Endodermal cell (in vitro differentiated cells): ENCODE measurements around the gene ANKRD39. TPM values are rescaled to one million over a fixed set of nuclear protein-coding genes. Genes with fewer than 3 reads are reported as not detected.
"Not testable (repeated sequence)": the region's sequence is repeated elsewhere in the genome, so short reads cannot be mapped to it uniquely, and the experiment has no call there.

Experiments used
- DNase-seq: peaks from one replicate; pipeline ENCODE4 v3.0.0-alpha.2; 2017
- H3K27ac ChIP-seq: 2 replicates; pipeline ENCODE4 v1.5.1; 2013; ENCODE audit warnings: mild to moderate bottlenecking, low read depth, low read length, moderate library complexity
- H3K27me3 ChIP-seq: 2 replicates; pipeline ENCODE4 v1.6.1; 2013; ENCODE audit warnings: mild to moderate bottlenecking, low read length, moderate library complexity; ENCODE audit not compliant: insufficient read depth, control insufficient read depth, poor library complexity, severe bottlenecking
- H3K36me3 ChIP-seq: 2 replicates; pipeline ENCODE4 v1.7.0; 2013; ENCODE audit warnings: mild to moderate bottlenecking, low read length, moderate library complexity; ENCODE audit not compliant: control insufficient read depth, insufficient read depth
- H3K4me1 ChIP-seq: one replicate; pipeline ENCODE4 v1.7.0; 2013; ENCODE audit warnings: low read length; ENCODE audit not compliant: control insufficient read depth, insufficient read depth
- H3K4me3 ChIP-seq: 2 replicates; pipeline ENCODE4 v1.5.1; 2013; ENCODE audit warnings: mild to moderate bottlenecking, low read length, moderate library complexity
- H3K9ac ChIP-seq: 2 replicates; pipeline ENCODE4 v1.6.1; 2013; ENCODE audit warnings: mild to moderate bottlenecking, low read length, moderate library complexity; ENCODE audit not compliant: poor library complexity, severe bottlenecking; ENCODE audit errors: extremely low read depth
- H3K9me3 ChIP-seq: 2 replicates; pipeline ENCODE4 v1.6.1; 2013; ENCODE audit warnings: mild to moderate bottlenecking, low read length, moderate library complexity; ENCODE audit not compliant: control insufficient read depth
- H3K27ac Mint-ChIP-seq: 2 replicates; pipeline ENCODE4 v1.8.0; 2020; ENCODE audit warnings: mixed read lengths
- H3K27me3 Mint-ChIP-seq: 2 replicates; pipeline ENCODE4 v1.8.0; 2021; ENCODE audit warnings: mild to moderate bottlenecking, mixed read lengths; ENCODE audit not compliant: insufficient read depth
- H3K36me3 Mint-ChIP-seq: 2 replicates; pipeline ENCODE4 v1.8.0; 2020; ENCODE audit warnings: low read depth, mixed read lengths
- H3K4me1 Mint-ChIP-seq: 2 replicates; pipeline ENCODE4 v1.8.0; 2020; ENCODE audit warnings: mixed read lengths
- H3K4me3 Mint-ChIP-seq: 2 replicates; pipeline ENCODE4 v1.8.0; 2020; ENCODE audit warnings: mild to moderate bottlenecking, moderate library complexity, mixed read lengths
- H3K9me3 Mint-ChIP-seq: 2 replicates; pipeline ENCODE4 v1.8.0; 2020; ENCODE audit warnings: mild to moderate bottlenecking, mixed read lengths
- WGBS, 2 experiments: methylation state at CpG; one replicate each; pipeline versions ENCODE4 v1.1.5 to v1.1.7; 2013; ENCODE audit warnings: missing lambda C conversion rate in 2 of 2, mixed read lengths in 1 of 2; ENCODE audit not compliant: insufficient coverage in 1 of 2, insufficient read length in 1 of 2; 5-methylcytosine and 5-hydroxymethylcytosine counted together
- total RNA-seq, 2 donors: library from RNA; stranded (reverse); fragmentation: NEBNext Ultra II Directional in 1 of 2; extraction: Animal tissue kit (Norgen Biotek cat#: 25700) in 1 of 2; gene quantifications; 2 replicates in 1 of 2; 3 replicates in 1 of 2; pipeline ENCODE4 v1.2.1, GENCODE V29; 2021
- TF ChIP-seq, protein P1 (sequence below): fragments of 200-600 bp; sonication (generic); conservative IDR thresholded peaks from 2 replicates; pipeline ENCODE4 v1.5.0; 2021; ENCODE audit warnings: antibody characterized with exemption, mild to moderate bottlenecking

The ANKRD39 gene
- total RNA-seq, 2 donors from 2014 or later, result 14.6 to 16.7 TPM

DNA sequence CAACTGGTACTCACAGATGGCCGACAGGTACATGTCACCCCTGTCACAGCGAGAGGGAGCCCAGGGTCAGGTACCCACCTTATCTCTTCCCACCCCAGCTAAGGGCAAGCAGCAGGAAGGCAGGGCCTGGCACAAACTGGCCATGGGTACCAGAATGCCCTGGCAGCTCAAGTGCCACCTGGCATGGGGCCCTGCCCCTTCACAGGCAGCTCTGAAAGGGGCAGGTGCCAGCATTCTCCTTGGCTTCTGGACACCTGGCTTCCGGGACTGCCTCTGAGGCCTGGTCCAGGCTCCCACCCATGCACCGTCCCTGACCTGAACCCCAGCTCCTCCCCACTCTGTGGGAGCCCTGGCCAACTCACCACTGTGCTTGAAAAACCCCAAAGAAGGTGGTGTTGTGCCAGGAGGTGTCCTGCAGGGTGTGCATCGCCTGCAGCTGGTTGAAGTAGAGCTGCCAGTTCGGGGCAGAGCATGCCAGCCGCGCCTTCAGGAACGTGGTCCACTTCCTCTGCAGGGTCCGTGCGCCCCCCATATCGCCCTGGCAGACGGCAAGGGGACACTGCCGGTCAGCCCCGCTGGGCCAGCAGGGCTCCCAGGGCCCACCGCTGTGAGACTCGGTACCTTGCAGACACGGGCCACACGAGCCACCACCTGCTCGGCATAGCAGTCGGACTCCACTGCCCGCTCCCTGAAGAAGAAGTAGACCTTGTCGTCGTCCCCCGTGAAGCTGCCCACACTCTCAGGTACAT, 6.7 kb upstream of the ANKRD39 start:
- Histone ChIP-seq H3K9me3 (no peaks in the 10 kb centered on the region), H3K4me3 (no peak overlapping the region), H3K27me3 (no peaks in the 10 kb centered on the region), H3K4me1 (no peaks in the 10 kb centered on the region), H3K36me3 (peaks cover 65% of the 10 kb centered on the region), H3K27ac (no peak overlapping the region), H3K9ac (no peak overlapping the region)
- H3K9me3 Mint-ChIP-seq, result no peaks in the 10 kb centered on the region
- no peak overlapping the region for H3K27ac Mint-ChIP-seq
- no peak for DNase-seq
- no peak overlapping the region for H3K4me3 Mint-ChIP-seq
- 96 to 98% methylated on average over 17 to 25 of the region's 25 CpGs for WGBS, 2 experiments
- H3K27me3 Mint-ChIP-seq, result no peaks in the 10 kb centered on the region
- peaks cover 48% of the 10 kb centered on the region for H3K36me3 Mint-ChIP-seq
- H3K4me1 Mint-ChIP-seq, result peaks cover 10% of the 10 kb centered on the region
- TF ChIP-seq, protein P1, sequence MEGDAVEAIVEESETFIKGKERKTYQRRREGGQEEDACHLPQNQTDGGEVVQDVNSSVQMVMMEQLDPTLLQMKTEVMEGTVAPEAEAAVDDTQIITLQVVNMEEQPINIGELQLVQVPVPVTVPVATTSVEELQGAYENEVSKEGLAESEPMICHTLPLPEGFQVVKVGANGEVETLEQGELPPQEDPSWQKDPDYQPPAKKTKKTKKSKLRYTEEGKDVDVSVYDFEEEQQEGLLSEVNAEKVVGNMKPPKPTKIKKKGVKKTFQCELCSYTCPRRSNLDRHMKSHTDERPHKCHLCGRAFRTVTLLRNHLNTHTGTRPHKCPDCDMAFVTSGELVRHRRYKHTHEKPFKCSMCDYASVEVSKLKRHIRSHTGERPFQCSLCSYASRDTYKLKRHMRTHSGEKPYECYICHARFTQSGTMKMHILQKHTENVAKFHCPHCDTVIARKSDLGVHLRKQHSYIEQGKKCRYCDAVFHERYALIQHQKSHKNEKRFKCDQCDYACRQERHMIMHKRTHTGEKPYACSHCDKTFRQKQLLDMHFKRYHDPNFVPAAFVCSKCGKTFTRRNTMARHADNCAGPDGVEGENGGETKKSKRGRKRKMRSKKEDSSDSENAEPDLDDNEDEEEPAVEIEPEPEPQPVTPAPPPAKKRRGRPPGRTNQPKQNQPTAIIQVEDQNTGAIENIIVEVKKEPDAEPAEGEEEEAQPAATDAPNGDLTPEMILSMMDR, result no peak

DNA sequence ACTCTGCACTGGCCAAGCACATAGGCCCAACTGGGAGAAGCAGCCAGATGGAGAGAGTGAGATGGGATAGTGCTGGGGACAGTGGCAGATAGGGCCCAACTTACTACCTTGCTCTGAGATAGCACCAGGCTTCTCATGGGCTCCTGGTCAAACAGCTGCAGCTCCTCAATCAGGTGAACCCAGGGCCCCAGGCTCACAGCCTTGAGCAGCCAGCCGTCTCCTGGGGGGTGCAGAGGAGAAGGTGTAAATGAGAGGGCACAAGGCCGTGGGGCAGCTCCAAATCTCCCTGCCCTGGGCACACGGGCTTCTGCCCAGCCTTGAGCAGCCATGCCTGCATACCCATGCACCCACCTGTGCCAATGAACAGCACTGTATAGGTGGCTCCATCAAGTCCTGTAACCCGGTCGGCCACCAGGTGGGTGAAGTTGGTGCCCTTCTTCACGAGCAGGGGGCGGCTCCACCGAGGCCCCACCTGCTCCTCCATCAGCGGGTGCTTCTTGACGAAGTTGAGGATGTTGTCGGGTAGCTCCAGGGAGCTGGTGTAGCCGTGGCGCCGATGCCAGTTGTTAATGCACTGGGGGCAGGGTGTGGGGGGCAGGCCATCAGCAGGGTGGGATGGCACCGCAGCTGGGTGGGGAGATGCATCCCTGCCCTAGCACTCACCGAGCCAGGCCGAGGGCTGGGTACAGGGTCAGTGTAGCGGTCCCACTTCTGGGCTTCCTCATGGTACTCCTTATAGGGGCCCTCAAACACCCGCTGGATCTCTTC, 5.9 kb upstream of the ANKRD39 start:
- Histone ChIP-seq H3K4me1 (peaks cover 5% of the 10 kb centered on the region), H3K36me3 (peaks cover 65% of the 10 kb centered on the region), H3K4me3 (no peak overlapping the region), H3K27me3 (no peaks in the 10 kb centered on the region), H3K9ac (no peak overlapping the region), H3K9me3 (no peaks in the 10 kb centered on the region), H3K27ac (no peak overlapping the region)
- Mint-ChIP-seq H3K4me1 (peaks cover 18% of the 10 kb centered on the region), H3K36me3 (peaks cover 48% of the 10 kb centered on the region), H3K27ac (no peak overlapping the region), H3K9me3 (no peaks in the 10 kb centered on the region), H3K4me3 (no peak overlapping the region), H3K27me3 (no peaks in the 10 kb centered on the region)
- WGBS, 2 experiments, result 95% methylated on average over 13 to 19 of the region's 19 CpGs
- TF ChIP-seq, protein P1, result no peak
- peak; percentile 31 for DNase-seq

DNA sequence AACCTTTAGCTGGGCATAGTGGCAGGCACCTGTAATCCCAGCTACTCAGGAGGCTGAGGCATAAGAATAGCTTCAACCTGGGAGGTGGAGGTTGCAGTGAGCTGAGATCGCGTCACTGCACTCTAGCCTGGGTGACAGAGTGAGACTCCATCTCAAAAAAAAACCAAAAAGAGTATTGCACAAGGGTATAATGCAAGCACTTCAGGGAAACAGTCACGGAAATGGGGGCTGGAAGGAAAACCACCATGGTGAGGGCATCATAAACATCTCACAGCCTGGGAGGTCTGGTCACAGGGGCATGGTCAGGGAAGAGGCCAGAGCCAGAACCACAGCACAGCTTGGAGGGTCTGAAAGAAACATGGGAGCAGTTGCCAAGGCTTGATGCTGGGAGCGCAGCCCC, 5.2 kb upstream of the ANKRD39 start:
- not testable (repeated sequence) for H3K4me3 ChIP-seq, DNase-seq, H3K27ac ChIP-seq, H3K27me3 Mint-ChIP-seq, H3K9ac ChIP-seq, H3K27ac Mint-ChIP-seq, H3K4me3 Mint-ChIP-seq, H3K9me3 Mint-ChIP-seq, H3K4me1 ChIP-seq, H3K27me3 ChIP-seq, H3K9me3 ChIP-seq
- WGBS, 2 experiments, result 97 to 100% methylated on average over 2 to 4 of the region's 4 CpGs
- H3K36me3 Mint-ChIP-seq, result peaks cover 48% of the 10 kb centered on the region
- H3K36me3 ChIP-seq, result peaks cover 65% of the 10 kb centered on the region
- peaks cover 19% of the 10 kb centered on the region for H3K4me1 Mint-ChIP-seq
